Measurements from ENCODE around the gene KCTD14. TPM values are rescaled to one million over a fixed set of nuclear protein-coding genes. Genes with fewer than 3 reads are reported as not detected.
"Not testable (repeated sequence)": the region's sequence is repeated elsewhere in the genome, so short reads cannot be mapped to it uniquely, and the experiment has no call there.

The KCTD14 gene
- total RNA-seq, 3 donors from 2014 or later (not counting 1 experiment from before 2014, with no cell fraction given): 0.28 to 0.32 TPM; not detected in 1

DNA sequence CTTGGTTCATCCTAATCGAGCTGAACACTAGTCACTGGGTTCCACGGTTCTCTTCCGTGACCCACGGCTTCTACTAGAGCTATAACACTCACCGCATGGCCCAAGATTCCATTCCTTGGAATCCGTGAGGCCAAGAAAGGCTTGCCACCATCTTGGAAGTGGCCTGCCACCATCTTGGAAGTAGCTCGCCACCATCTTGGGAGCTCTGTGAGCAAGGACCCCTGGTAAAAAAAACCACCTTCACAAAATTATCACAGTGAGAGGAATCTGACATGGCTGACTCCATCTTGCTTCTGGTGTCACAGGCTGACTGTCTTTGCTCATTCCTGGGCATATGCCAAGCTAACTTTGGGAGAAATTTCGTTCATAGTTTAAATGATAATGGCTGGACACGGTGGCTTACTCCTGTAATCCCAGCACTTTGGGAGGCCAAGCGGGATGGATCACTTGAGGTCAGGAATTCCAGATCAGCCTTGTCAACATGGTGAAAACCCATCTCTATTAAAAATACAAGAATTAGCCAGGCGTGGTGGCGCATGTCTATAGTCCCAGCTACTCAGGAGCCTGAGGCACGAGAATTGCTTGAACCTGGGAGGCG is 18.9 kb upstream of the KCTD14 start:
- Histone ChIP-seq H3K36me3 (ENCODE audit: control insufficient read depth, insufficient read depth, low read length) (no peaks in the 10 kb centered on the region), H3K9me3 (ENCODE audit: control insufficient read depth, insufficient read depth, low read length) (no peaks in the 10 kb centered on the region), H3K27me3 (ENCODE audit: control insufficient read depth, insufficient read depth, low read length) (no peaks in the 10 kb centered on the region), H3K4me3 (ENCODE audit: low read length) (no peak overlapping the region), H3K4me1 (ENCODE audit: control insufficient read depth, insufficient read depth, low read length) (peaks cover 21% of the 10 kb centered on the region), H3K27ac (ENCODE audit: low read length) (no peak overlapping the region)
- intact Hi-C loops (cut with micrococcal nuclease): no loop called here
- ATAC-seq (no peak), DNase-seq (no peak)
- no peaks in the 10 kb centered on the region for H3K9me3 Mint-ChIP-seq
- no peak overlapping the region for H3K4me3 Mint-ChIP-seq
- H3K4me1 Mint-ChIP-seq: peaks cover 21% of the 10 kb centered on the region in 2 donors
- H3K27me3 Mint-ChIP-seq (ENCODE audit: low read depth in 2 of 2): no peaks in the 10 kb centered on the region
- no peaks in the 10 kb centered on the region for H3K36me3 Mint-ChIP-seq
- 95% methylated on average over 14 of the region's 14 CpGs for WGBS (ENCODE audit: insufficient coverage)
- no peak overlapping the region for H3K27ac Mint-ChIP-seq
- no peak for TF ChIP-seq CTCF (IDR thresholded peaks at IDR 0.05)

GRCh38 chr11:78041380-78041719 is 18.3 kb upstream of the KCTD14 start:
- H3K27me3 Mint-ChIP-seq (ENCODE audit: low read depth in 2 of 2); H3K27ac Mint-ChIP-seq; intact Hi-C loops (cut with micrococcal nuclease); ATAC-seq; H3K4me3 ChIP-seq (ENCODE audit: low read length); H3K27ac ChIP-seq (ENCODE audit: low read length); DNase-seq; H3K36me3 ChIP-seq (ENCODE audit: control insufficient read depth, insufficient read depth, low read length); H3K9me3 ChIP-seq (ENCODE audit: control insufficient read depth, insufficient read depth, low read length); H3K27me3 ChIP-seq (ENCODE audit: control insufficient read depth, insufficient read depth, low read length); H3K9me3 Mint-ChIP-seq; H3K36me3 Mint-ChIP-seq; H3K4me3 Mint-ChIP-seq: not testable (repeated sequence)
- H3K4me1 ChIP-seq (ENCODE audit: control insufficient read depth, insufficient read depth, low read length): peaks cover 21% of the 10 kb centered on the region
- 96% methylated on average over 8 of the region's 8 CpGs for WGBS (ENCODE audit: insufficient coverage)
- H3K4me1 Mint-ChIP-seq: peaks cover 19 to 20% of the 10 kb centered on the region in 2 donors

GRCh38 chr11:78040691-78041379 is 17.8 kb upstream of the KCTD14 start:
- intact Hi-C loops (cut with micrococcal nuclease): no loop called here
- Mint-ChIP-seq H3K4me3 (no peak overlapping the region), H3K36me3 (no peaks in the 10 kb centered on the region), H3K9me3 (no peaks in the 10 kb centered on the region), H3K27ac (peak overlapping the region; percentile 81), H3K4me1 (peaks cover 14 to 15% of the 10 kb centered on the region in 2 donors), H3K27me3 (ENCODE audit: low read depth in 2 of 2) (no peaks in the 10 kb centered on the region)
- Histone ChIP-seq H3K27ac (ENCODE audit: low read length) (no peak overlapping the region), H3K27me3 (ENCODE audit: control insufficient read depth, insufficient read depth, low read length) (no peaks in the 10 kb centered on the region), H3K4me3 (ENCODE audit: low read length) (no peak overlapping the region), H3K36me3 (ENCODE audit: control insufficient read depth, insufficient read depth, low read length) (no peaks in the 10 kb centered on the region), H3K9me3 (ENCODE audit: control insufficient read depth, insufficient read depth, low read length) (no peaks in the 10 kb centered on the region), H3K4me1 (ENCODE audit: control insufficient read depth, insufficient read depth, low read length) (peaks cover 18% of the 10 kb centered on the region)
- no peak for TF ChIP-seq CTCF (IDR thresholded peaks at IDR 0.05)
- ATAC-seq (no peak), DNase-seq (no peak)
- WGBS (ENCODE audit: insufficient coverage): 94% methylated on average over 15 of the region's 15 CpGs

- Mint-ChIP-seq H3K4me1 (peaks cover 10 to 12% of the 10 kb centered on the region in 2 donors), H3K9me3 (no peaks in the 10 kb centered on the region), H3K36me3 (no peaks in the 10 kb centered on the region), H3K4me3 (peak overlapping the region; percentile 62), H3K27me3 (ENCODE audit: low read depth in 2 of 2) (no peaks in the 10 kb centered on the region), H3K27ac (peak overlapping the region; percentile 81)
- peak in 1 of 2 donors; percentile 23 for DNase-seq
- peak in 2 of 3 donors; percentile 58 to 63 for ATAC-seq
- WGBS (ENCODE audit: insufficient coverage): 29% methylated on average over 7 of the region's 7 CpGs
- H3K4me3 ChIP-seq (ENCODE audit: low read length): no peak overlapping the region
- H3K9me3 ChIP-seq (ENCODE audit: control insufficient read depth, insufficient read depth, low read length): no peaks in the 10 kb centered on the region
- intact Hi-C loops (cut with micrococcal nuclease): no loop called here
- no peak for TF ChIP-seq CTCF (IDR thresholded peaks at IDR 0.05)
- no peaks in the 10 kb centered on the region for H3K27me3 ChIP-seq (ENCODE audit: control insufficient read depth, insufficient read depth, low read length)
- H3K27ac ChIP-seq (ENCODE audit: low read length): peak overlapping the region; percentile 22
- no peaks in the 10 kb centered on the region for H3K36me3 ChIP-seq (ENCODE audit: control insufficient read depth, insufficient read depth, low read length)
- peaks cover 15% of the 10 kb centered on the region for H3K4me1 ChIP-seq (ENCODE audit: control insufficient read depth, insufficient read depth, low read length)
These were observed 17.0 kb upstream of the KCTD14 start for GRCh38 chr11:78039919-78040671.
